G401 (cell line): Measurements from ENCODE around the gene CADM2. TPM values are rescaled to one million over a fixed set of nuclear protein-coding genes. Genes with fewer than 3 reads are reported as not detected.
A peak's percentile ranks its signal among the peaks of the same experiment; 100 is the strongest.
"Not testable (repeated sequence)": the region's sequence is repeated elsewhere in the genome, so short reads cannot be mapped to it uniquely, and the experiment has no call there.

Experiments
- DNase-seq: peaks from one replicate; pipeline ENCODE4 v3.0.0-alpha.2; 2015; ENCODE audit warnings: low spot score
- in situ Hi-C: cut with HindIII; loops from 2 replicates; pipeline ENCODE4 v1.10.0; 2016; ENCODE audit warnings: low sequenced_read_pairs, mixed read lengths
- total RNA-seq: library from RNA; depleted of rRNA; stranded (reverse); fragments of >200 nt; shearing (Covaris generic); gene quantifications from 2 replicates; pipeline ENCODE4 v1.2.3, GENCODE V29; 2014; rRNA removed

The CADM2 gene
- not detected in 2 replicates for total RNA-seq

GRCh38 chr3:84958495-84959469 lies at the start of gene CADM2:
CADM2 (plus strand) TSS chr3:84958989.
- in situ Hi-C loops: no loop called here
- DNase-seq: peak; percentile 97

GRCh38 chr3:84918592-84918991 lies 40.2 kb upstream of the CADM2 start:
- in situ Hi-C loops, DNase-seq: not testable (repeated sequence)

GRCh38 chr3:84922682-84923081 lies 36.1 kb upstream of the CADM2 start:
- in situ Hi-C loops: no loop called here
- no peak for DNase-seq

GRCh38 chr3:84925571-84925970 lies 33.2 kb upstream of the CADM2 start:
- DNase-seq: no peak
- in situ Hi-C loops: no loop called here

- in situ Hi-C loops: no loop called here
- DNase-seq: peak; percentile 19
Measured at GRCh38 chr3:84943379-84943778, 15.4 kb upstream of the CADM2 start.

DNA sequence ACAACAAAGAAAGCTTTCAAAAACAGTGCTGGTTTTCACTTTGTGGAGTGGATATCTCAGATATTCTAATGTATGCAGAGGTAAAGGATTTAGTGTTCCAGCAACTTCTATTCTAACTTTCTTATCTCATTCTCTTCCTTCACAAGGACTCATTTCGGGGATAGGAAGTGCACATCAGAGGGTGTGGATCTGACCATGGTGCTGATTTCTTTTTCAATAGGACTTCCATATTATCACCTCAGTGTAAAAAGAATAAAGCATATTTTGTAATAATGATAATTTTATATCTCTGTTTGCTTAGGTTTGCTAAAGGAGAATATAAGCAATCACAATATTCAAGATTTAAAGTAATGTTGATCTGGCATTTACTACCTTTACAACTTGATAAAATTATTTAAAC lies 12.5 kb upstream of the CADM2 start:
- DNase-seq: no peak
- in situ Hi-C loops: no loop called here

DNA sequence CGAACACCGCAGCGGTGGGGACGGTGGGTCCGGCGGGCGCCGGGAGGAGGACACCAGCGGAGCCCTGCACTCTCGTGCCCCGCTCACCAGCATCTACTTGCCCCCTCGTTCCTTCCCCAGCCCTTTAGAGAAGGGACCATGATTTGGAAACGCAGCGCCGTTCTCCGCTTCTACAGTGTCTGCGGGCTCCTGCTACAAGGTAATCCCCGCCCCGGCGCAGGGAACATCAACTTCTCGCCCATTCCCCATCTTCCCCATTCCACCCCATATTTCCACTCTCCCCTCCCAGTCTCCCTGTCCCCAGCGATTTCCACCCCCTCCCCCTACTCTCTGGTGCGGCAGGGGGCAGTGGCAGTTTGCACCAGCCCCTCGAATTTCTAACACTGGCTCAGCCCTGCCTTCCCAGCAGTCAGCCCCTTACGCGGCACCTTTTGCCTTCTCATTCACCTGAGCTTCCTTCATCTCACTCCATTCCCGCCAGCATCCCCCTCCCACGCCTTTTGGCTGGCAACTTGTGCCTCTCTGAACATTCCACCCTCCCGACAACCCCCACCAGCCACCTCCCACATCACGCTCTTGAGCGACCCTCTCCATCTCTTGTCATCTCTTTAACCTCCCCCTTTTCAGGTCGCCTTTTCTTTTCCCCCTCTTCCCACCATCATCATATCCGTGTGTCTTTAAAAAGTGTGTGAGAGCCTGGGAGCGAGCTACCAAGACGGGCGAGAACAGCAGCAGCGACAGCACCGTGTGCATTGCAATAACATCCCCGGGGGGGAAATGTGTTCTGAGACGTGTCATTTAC lies 882 bp downstream of the CADM2 start:
- peak; percentile 76 for DNase-seq
- in situ Hi-C loops: no loop called here

DNA sequence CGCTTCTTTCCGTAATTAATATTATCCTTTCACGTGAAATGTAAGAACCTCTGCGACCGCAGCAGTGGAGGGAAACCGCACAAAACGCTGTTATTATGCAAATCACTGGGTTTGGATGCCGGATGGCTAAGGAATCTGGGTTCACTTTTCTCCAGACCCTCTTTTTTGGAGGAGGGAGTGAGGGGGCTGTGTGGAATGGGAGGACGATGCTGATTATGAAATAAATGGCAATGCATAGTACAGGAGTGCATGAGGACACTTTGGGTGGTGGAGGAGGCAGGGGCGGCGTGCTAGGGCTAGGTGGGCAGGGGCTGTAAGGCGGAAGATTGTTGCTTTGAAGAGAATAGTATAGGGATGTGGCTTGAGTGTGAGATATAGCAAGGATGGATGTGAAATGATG lies 1.8 kb downstream of the CADM2 start:
- peak; percentile 40 for DNase-seq
- in situ Hi-C loops: no loop called here

DNA sequence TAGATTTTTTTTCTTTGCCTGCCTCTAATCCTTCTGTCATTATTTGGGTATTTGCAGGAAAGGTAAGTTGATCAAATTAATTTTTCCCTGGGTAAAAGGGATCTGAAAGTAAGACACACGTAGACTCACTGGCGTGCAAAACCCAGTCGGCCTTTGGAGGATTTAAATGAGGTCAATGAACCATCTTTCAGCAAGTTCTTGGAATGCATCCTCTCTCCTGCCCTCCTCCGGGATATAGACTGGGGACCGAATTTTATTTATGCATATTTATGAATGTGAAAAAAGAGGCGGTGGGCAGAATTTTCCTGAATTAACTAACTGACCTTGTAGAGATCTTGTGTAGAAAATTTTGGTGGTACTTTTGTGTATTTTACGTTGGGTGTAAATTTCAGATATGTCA lies 2.2 kb downstream of the CADM2 start:
- in situ Hi-C loops: no loop called here

GRCh38 chr3:84961521-84962255 lies 2.9 kb downstream of the CADM2 start:
- in situ Hi-C loops: no loop called here
- DNase-seq: peak; percentile 62

More for the DNA sequence above, 2.2 kb downstream of the CADM2 start:
- peak; percentile 79 for DNase-seq

- peak; percentile 68 for DNase-seq
- in situ Hi-C loops: no loop called here
Measured at GRCh38 chr3:84962415-84962814, 3.6 kb downstream of the CADM2 start.

DNA sequence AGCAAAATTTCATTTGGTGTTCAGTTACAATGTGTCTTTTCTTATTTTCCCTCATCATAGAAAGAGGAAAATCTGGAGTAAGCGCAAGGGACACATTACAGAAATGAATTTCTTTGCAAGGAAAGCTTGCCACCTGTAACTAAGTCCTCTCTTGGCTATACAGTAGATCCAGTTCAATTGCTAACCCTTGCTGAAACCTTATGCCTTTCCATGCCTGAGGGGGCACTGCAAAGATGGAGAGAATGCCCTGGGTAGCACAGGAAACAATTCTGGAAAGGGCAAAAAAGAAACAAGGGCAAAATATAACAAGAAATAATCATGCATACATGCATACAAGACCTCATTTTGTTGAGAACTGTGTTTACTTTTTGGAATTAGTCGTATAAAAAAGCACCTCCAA lies 4.3 kb downstream of the CADM2 start:
- peak; percentile 70 for DNase-seq
- in situ Hi-C loops: no loop called here

DNA sequence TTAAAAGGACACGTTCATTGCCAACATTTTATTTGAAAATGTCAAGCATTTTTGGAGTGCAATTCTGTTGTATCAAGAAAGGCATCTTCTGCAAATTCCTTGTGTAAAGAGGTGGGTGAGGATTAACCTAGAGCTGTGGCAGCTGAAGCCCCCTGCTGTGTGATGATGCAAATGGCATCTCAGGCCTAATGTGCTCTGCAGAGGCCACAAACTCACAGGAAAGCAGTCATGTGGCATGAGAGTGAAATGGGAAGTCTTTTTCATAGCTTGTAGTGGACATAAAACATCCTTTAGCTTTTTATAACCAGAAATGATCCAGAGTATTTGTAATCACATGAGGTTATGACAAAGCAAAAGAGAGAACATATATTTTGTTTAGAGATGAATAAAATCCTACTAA lies 6.4 kb downstream of the CADM2 start:
- DNase-seq: peak; percentile 95
- in situ Hi-C loops: no loop called here

- peak; percentile 91 for DNase-seq
- in situ Hi-C loops: no loop called here
Measured at GRCh38 chr3:84967767-84968581, 9.2 kb downstream of the CADM2 start.

GRCh38 chr3:84968701-84969235 lies 10.0 kb downstream of the CADM2 start:
- DNase-seq: peak; percentile 64
- in situ Hi-C loops: no loop called here

- DNase-seq: peak; percentile 47
- in situ Hi-C loops: no loop called here
Measured at GRCh38 chr3:84974347-84974746, 15.6 kb downstream of the CADM2 start.

GRCh38 chr3:84977021-84977420 lies 18.2 kb downstream of the CADM2 start:
- in situ Hi-C loops: no loop called here
- no peak for DNase-seq

DNA sequence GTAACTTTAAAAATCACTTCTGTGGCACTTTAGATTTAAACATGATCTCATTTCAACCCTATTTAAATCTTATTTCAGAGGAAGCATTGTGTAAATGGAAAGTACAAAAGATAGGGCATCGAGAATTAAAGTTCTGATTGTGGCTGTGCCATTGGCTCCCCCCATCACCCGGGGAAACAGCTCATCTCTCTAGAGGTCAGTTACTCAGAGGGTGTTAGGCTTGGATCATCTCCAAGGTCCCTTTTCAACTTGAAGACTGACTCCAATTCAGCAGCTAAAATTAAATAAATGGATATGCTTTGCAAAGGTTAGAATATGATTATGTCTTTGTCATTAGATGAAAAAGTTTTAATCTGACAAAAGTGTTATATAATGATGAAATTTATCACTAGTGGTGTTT lies 20.1 kb downstream of the CADM2 start:
- no peak for DNase-seq
- in situ Hi-C loops: no loop called here
